Stomach (tissue), 4 donors: ENCODE measurements around the gene AK6.

Experiments used
- EP300 ChIP-seq: sonication (generic); formaldehyde crosslinking; IDR thresholded peaks from one replicate; pipeline ENCODE4 v1.6.1; 2017; ENCODE audit warnings: antibody characterized with exemption
- POLR2A ChIP-seq, 4 donors: fragments of 450-650 bp; IDR thresholded peaks; one replicate each; pipeline ENCODE4 v1.6.1; 2016; ENCODE audit warnings: antibody characterized with exemption in 4 of 4, control low read depth in 2 of 4, mild to moderate bottlenecking in 1 of 4, moderate library complexity in 1 of 4
- POLR2AphosphoS5 ChIP-seq, 3 donors: sonication (generic); formaldehyde crosslinking; IDR thresholded peaks; one replicate each; pipeline ENCODE4 v1.6.1; 2016; ENCODE audit warnings: antibody characterized with exemption in 3 of 3
- TF ChIP-seq, protein P1 (sequence below), 7 experiments: fragments of 450-650 bp in 4 of 7; fragments of 200-600 bp in 3 of 7; sonication (generic) in 3 of 7; IDR thresholded peaks; one replicate each; pipeline ENCODE4 v1.5.1; 2016 to 2019; ENCODE audit warnings: antibody characterized with exemption in 7 of 7, control low read depth in 2 of 7, mild to moderate bottlenecking in 1 of 7

DNA sequence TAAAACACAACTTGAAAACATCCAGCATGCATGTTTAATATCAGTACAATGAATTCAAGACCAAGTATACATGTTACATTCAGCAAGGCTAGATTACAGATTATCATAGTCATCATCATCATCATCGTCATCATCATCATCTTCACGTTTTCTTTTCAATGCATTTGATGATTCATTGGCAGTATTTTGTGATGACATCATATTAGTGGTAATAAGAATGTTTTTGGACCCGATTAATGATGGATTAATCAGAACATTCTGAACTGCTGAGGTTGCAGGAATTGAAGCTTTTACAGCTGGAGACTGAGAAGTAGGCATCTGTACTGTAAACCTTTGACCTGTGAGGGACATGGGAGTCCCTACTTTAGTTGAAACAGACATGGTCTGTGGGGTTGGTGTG lies 4.5 kb downstream of the AK6 start:
- TF ChIP-seq, protein P1, sequence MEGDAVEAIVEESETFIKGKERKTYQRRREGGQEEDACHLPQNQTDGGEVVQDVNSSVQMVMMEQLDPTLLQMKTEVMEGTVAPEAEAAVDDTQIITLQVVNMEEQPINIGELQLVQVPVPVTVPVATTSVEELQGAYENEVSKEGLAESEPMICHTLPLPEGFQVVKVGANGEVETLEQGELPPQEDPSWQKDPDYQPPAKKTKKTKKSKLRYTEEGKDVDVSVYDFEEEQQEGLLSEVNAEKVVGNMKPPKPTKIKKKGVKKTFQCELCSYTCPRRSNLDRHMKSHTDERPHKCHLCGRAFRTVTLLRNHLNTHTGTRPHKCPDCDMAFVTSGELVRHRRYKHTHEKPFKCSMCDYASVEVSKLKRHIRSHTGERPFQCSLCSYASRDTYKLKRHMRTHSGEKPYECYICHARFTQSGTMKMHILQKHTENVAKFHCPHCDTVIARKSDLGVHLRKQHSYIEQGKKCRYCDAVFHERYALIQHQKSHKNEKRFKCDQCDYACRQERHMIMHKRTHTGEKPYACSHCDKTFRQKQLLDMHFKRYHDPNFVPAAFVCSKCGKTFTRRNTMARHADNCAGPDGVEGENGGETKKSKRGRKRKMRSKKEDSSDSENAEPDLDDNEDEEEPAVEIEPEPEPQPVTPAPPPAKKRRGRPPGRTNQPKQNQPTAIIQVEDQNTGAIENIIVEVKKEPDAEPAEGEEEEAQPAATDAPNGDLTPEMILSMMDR (IDR thresholded peaks at IDR 0.05) = no peak
- TF ChIP-seq POLR2A (IDR thresholded peaks at IDR 0.05) = no peak
- TF ChIP-seq POLR2AphosphoS5 (IDR thresholded peaks at IDR 0.05) = no peak
- TF ChIP-seq EP300 = no peak
